Adipose tissue (tissue), 3 donors: Measurements from ENCODE around the gene U2AF2. TPM values are rescaled to one million over a fixed set of nuclear protein-coding genes. Genes with fewer than 3 reads are reported as not detected.

Experiments used
- H3K27ac ChIP-seq: one replicate; pipeline ENCODE4 v1.5.1; 2013; ENCODE audit warnings: low read depth, low read length
- WGBS, 3 donors: extraction: QIAGEN DNeasy Blood & Tissue Kit; methylation state at CpG; one replicate each; pipeline ENCODE4 v1.1.7; 2013; 5-methylcytosine and 5-hydroxymethylcytosine counted together
- polyA plus RNA-seq, 3 donors: library from polyadenylated mRNA; stranded (reverse); fragments of 200-250 nt; gene quantifications; one replicate each; pipeline ENCODE4 v1.2.3, GENCODE V29; 2013
- donor health status: healthy with polysubstance abuse.
- donor health status: Bipolar disorder and iron deficiency.
- donor health status: healthy.

U2AF2 gene
- polyA plus RNA-seq, 3 donors, result 54.3 to 122 (median 95.0) TPM

DNA sequence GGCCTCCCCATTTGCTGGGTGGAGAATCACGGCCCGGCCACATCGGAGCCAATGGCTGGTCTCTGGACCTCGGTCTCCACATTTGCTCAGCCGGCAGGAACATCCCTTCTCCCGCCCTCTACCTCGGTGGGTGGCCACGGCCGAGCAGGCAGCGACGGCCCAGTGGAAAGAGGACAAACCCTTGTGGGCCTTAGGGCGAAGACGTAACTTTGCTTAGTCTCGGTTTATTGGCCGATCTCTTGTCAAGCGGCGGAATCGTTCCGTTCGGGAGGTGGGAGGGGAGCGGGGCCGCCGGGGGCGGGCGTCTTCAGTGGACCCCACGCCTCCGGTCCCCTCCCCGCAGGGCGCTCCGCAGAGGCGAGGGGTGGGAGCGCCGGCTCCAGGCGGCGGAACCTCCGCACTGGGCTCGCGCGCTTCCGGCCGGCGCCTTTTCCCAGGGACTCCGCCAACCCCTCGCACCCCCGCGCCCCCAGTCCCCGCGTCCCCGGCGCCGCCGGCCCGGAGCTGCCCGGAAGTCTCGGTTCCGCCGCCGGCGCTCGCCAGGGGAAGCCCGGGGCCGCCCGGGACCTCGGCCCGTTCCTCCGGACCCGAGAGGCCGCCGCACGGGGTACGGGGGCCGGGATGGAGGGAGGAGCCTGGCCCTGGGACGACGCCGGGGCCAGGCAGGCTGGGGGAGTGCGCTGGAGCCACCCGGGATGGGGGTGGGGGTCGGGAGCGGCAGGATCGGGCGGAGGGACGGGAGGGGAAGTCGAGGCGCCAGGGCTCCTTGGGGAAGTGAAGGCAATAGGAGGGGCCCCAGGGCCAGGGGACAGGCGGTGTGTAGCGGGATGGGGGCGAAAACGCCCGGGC lies 14.0 kb upstream of the U2AF2 start, which contains the start of gene ZNF580:
Gene ZNF580 (plus strand): TSS at position 426 of the 849 bp plus-strand sequence. CDS start 1,507 bp downstream, outside the sequence.
- WGBS, 3 donors, result 1 to 2% (median 1%) methylated on average over 75 to 89 of the region's 89 CpGs
- H3K27ac ChIP-seq, result peak within 1 kb of the TSS; percentile 81

DNA sequence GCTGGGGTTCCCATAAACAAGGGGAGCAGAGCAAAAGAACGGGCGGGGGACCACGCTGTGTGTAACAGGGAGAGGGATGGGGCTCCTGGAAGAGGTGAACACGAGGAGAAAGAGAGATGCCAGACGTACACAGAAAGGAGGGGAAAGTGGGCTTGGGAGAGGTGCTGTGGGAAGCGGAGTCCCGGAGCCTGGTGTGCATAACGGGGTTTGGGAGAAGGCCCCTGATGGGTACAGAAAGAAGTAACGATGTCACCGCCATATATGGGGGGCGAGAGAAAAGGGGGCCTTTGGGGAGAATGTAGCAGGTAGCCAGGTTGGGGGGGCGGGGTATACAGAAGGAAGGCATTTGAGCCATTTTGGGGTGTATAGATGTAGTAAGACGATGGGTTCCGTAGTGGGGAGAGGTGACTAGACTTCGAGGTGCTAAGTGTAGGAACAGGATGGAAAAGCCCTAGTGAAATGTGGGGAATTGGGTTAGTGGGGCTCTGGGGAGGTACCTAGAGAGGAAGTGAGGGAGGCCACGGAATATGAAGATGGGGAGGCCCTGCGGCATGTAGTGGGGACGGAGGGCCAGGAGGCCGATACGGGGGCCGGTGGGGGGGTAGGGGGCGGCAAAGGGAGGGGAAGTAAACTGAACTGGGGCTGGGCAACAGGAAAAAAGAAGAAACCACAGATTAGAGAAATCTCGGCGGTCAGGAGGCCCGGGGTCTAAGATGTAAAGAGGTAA lies 13.2 kb upstream of the U2AF2 start:
- 1 to 2% (median 1%) methylated on average over 25 of the region's 25 CpGs for WGBS, 3 donors
- H3K27ac ChIP-seq, result no peak overlapping the region

DNA sequence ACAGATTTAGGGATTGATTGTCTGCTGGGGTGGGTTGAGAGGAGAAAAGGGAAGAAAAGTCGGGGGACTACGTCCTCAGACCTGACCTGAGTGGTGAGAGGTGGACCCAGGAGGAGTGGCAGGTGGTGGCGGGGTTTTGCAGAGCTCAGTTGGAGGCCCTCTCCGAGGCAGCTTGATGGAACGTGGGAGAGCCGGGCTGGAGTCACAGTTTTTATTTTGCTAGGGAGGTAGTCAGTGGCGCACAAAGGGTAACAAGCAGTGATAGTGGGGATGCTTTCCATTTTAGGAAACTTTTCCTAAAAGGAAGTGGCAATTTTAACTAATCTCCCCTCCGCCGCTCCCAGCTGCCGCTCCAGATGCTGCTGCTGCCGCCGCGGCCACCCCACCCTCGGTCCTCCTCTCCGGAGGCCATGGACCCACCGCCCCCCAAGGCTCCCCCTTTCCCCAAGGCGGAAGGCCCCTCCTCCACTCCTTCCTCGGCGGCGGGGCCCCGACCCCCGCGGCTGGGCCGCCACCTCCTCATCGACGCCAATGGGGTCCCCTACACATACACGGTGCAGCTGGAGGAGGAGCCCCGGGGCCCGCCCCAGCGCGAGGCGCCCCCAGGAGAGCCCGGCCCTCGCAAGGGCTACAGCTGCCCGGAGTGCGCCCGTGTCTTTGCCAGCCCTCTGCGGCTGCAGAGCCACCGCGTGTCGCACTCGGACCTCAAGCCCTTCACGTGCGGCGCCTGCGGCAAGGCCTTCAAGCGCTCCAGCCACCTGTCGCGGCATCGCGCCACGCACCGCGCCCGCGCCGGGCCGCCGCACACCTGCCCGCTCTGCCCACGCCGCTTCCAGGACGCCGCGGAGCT lies 12.5 kb upstream of the U2AF2 start:
- WGBS, 3 donors, result 1 to 3% (median 3%) methylated on average over 59 to 65 of the region's 65 CpGs
- H3K27ac ChIP-seq, result no peak overlapping the region

DNA sequence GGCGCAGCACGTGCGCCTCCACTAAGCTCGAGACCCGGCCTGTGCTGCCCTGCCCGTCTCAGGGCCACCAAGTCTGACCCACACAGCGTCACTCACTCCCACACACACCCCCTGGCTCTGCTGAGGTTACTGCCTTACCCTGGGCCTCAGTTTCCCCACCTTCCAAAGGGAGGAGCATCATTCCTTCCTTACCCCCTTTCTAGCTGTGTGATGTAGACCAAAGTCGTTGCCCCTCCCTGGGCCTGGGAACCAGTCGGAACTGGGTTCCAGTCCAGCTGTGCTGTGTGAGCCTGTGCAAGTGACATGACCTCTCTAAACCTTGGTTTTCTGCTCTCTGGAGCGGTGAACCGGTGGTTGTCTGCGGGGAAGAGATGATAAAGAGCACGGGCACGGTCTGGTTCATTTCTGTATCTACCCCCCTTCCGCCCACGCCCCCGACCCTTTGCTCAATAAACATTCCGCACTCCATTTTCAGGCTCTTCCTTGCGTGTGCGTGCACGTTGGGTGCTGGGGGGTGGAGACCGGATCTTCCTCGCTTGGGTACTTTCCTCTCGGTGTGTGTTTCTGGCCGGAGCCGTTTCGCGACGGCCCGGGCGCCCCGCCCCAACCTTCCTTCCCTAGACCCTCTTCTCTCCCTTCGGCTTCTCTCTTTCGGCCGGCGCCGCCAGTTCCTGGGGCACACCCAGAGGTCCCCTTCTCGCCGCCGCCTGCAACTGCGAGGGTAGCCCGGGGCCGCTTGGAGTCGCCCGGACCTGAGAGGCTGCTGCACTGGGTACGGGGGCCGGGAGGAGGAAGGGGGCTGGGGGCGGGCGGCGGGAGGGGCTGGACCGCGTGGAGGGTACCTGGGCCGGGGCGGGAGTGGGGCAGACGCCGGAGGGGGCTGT lies 11.6 kb upstream of the U2AF2 start, which contains the start of gene ZNF581:
Gene ZNF581 (plus strand): TSS at position 647 of the 884 bp plus-strand sequence. CDS start 923 bp downstream, outside the sequence.
- WGBS, 3 donors, result 1 to 2% (median 2%) methylated on average over 54 to 56 of the region's 56 CpGs

DNA sequence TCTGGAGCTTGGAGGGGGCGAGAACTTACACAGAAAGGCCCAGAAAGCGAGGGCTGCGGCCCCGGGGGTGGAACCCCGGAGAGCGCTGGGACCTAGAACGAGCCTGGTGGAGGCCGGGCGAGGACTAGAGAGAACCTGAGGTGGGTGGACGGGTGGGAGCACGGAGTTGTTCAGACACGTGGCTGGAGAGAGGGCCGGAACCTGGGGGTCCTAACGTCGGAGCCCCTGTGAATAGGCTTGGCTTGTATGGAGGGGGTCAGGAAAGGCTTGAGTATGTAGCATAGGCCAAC lies 11.0 kb upstream of the U2AF2 start:
- H3K27ac ChIP-seq, result no peak overlapping the region
- 0 to 2% (median 1%) methylated on average over 15 of the region's 15 CpGs for WGBS, 3 donors

More for the DNA sequence above, 11.6 kb upstream of the U2AF2 start, which contains the start of gene ZNF581:
- H3K27ac ChIP-seq, result no peak within 1 kb of the TSS

DNA sequence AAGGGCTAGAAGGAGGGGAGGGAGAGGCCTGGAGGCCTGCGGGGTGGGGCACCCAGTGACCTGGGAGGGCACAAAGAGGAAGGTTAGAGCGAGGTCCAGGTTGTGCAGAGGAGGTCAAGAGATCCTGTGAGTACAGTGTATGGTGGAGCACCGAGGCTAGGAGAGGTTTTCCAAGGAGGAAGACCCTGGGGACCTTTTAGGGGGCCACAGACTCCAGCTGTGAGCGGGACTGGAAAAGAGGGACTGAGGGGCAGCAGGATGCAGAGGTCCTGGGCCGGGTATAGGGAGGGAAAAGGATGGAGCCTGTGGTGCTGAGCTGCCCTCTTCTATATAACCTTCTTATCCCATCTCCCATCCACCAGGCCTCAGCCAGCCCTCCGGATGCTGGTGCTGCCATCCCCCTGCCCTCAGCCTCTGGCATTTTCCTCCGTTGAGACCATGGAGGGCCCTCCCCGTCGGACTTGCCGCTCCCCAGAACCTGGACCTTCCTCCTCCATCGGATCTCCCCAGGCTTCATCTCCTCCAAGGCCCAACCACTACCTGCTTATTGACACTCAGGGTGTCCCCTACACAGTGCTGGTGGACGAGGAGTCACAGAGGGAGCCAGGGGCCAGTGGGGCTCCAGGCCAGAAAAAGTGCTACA lies 10.5 kb upstream of the U2AF2 start:
- 43 to 51% (median 51%) methylated on average over 11 to 12 of the region's 12 CpGs for WGBS, 3 donors
- H3K27ac ChIP-seq, result no peak overlapping the region

DNA sequence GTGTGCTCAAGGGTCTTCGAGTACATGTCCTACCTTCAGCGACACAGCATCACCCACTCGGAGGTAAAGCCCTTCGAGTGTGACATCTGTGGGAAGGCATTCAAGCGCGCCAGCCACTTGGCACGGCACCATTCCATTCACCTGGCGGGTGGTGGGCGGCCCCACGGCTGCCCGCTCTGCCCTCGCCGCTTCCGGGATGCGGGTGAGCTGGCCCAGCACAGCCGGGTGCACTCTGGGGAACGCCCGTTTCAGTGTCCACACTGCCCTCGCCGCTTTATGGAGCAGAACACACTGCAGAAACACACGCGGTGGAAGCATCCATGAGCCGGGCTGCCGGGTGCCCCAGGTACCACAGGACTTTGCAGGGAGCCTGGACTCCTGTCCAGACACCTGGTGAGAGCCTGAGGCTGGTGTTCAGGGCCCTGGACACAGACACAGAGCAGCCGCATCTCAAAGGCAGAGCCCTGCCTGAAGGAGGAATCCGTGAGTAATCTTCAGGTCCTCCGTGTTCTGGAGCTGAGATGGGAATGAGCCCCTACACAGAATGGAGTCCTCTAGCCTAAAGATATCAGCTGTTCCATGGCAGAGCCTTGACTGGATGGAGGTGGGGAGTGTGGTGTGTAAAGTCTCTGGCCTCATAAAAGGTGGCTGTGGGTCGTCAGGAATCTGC lies 9.9 kb upstream of the U2AF2 start:
- no peak overlapping the region for H3K27ac ChIP-seq
- 89% methylated on average over 27 to 28 of the region's 28 CpGs for WGBS, 3 donors

DNA sequence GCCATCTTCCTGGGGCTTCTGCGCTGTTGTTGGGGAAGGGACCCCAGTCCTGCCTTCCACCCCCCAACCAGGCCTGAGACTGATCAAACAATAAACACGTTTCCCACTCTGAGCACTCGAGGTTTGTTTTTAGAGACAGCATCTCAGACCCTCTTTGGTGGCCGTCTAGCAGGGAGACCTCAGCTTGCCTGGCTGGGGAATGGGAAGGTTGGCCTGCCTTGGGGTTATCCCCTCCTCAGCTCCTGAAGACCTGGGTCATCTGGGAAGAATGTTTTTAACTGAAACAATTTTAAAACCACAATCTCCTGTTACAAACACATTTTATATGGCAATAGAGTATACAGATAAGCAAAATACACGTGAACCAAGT lies 9.3 kb upstream of the U2AF2 start:
- WGBS, 3 donors, result 66 to 75% (median 67%) methylated on average over 5 of the region's 5 CpGs
- H3K27ac ChIP-seq, result no peak overlapping the region

DNA sequence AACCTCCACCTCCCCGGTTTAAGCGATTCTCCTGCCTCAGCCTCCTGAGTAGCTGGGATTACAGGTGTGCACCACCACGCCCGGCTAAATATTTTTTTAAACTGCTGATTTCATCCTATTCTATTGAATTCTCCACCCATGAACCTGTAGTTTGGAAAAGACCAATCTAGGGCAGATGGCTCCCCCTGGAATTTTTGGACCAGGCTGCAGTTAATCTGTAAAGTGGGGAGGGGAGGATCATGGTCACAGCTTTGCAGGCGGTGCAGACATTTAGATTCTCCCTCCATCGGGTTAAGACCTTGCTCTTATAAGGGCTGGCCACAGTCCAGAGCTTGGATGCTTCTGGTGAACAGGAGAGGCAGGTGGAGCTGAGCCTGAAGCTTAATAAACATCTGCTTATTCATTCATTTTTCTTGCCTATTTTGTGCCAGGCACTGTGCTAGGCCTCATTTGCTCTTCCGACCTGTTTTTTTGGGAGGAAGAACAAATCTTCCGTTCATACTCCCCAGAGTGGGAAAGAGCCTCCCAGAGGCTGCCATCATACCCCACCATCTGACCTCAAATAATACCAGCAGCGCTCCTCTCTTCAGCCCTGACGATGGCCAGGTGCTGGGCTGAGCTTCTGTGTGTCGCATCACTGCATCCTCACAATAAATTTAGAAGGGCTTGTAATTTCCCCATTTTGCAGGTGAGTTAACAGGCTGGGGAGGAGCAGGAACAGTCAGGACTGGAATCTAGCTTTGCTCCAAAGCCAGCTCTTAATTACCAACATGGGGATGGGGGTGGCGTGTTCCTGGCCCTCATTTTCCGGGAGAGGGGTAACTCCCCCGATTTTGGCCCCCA lies 7.7 kb upstream of the U2AF2 start:
- H3K27ac ChIP-seq, result no peak overlapping the region
- 34 to 46% (median 45%) methylated on average over 14 of the region's 14 CpGs for WGBS, 3 donors

DNA sequence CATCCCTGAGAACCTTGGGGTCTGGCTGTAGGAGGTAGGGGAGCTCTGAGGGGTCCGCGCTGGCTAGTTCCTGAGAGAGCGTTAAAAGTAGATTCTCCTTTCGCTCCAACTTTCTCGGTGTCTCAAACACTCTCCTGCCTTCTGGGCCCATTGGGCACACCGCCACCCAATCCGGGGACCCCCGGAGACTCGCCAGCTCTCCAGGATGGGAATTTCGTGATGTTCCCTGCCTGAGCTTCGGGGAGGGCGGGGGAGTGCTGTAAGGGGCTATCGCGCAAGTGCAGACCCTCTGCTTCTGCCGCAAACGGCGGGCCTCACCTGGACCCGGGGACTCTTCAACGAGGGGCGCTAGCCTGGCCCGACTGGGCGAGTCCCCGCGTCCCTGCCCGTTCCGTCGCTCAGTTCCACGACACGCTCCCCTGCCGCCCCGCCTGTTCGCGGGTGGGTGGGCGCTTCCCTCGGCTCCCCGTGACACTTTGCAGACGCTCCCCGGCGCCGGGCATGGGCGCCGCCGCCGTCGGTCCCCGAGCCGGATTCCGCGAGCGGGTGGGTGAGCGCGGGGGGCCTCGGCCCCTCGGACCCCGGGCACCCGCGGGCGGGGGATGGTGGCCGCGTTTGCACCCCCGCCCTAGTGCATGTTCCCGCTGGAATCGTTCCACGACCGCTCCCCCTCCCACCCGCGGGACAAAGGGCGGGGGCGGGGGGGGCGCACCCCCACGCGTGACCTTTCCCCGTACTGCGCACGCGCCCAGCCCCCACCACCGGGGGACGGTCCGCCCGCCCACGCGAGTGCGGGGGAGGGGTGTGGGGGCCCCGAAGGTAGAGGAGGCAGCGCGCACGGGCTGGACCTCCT lies 6.9 kb upstream of the U2AF2 start, which contains the start of gene CCDC106:
Gene CCDC106 (plus strand): TSS at position 481 of the 853 bp plus-strand sequence. CDS start 835 bp downstream, outside the sequence.
- WGBS, 3 donors, result 1 to 2% (median 1%) methylated on average over 78 to 87 of the region's 87 CpGs
- no peak within 1 kb of the TSS for H3K27ac ChIP-seq

DNA sequence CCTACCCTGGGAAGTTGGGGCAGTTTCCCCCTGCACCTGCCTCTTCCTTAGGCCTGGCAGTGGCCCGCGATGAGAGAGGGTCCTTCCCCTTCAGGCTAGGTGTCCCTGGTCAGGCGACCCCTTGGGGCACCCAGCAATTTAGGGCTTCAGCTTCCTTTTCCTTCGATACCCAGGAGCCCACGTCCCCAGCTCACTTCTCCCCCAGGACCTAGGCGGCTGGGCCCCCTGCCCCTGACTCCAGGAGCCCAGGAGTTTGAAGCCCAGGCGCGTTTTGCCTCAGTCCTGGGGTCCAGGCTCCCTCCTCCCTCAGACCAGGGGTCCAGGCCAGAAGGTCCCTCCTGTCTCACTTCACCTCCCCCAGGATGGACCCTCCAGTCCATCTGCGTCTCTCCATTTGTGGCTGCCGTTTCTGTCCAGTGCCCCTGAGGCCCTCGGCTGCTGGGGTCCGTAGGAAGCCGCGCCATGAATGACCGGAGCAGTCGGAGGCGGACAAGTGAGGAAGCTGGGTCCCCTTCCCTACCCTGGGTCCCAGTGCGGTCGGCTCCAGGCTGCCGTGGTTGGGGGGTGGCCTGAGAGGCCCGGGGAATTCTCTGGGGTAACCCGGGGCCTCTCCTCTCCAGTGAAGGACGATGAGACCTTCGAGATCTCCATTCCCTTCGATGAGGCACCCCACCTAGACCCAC lies 6.1 kb upstream of the U2AF2 start:
- 19 to 35% (median 19%) methylated on average over 25 of the region's 25 CpGs for WGBS, 3 donors
- no peak overlapping the region for H3K27ac ChIP-seq

DNA sequence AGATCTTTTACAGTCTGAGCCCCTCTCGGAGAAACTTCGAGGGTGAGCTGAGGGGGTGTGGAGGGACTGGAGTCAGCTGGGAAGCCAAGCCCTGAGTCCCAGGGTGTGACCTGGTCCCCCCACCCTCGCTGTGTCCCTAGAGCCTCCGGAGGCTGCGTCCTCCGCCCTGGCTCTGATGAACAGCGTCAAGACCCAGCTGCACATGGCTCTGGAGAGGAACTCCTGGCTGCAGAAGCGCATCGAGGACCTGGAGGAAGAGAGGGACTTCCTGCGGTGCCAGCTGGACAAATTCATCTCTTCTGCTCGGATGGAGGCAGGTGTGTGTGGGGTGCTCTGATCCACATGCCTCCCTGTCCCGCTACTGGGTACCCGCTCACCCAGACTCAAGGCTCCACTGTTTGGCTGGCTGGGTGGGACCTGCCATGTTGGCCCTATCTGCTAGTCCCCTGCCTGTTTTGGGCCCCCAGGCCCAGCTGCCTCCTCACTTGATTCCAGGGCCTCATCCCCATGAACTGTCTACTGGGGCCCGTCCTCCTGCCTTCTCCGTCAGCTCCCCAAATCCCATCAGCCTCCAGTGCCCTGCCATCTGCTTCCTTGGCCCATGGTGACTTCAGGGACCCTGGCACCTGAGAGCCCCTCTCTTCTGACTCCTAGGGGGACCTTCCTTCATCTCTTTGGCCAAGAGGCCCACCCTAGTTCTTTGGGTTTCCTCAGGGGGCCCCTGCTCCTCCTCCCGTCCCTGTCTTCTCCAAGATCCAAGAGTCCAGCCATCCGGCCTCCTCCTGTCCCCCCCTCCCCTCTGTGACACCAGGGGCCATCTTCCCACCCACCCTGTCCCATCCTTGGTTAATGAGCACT lies 5.3 kb upstream of the U2AF2 start:
- 68 to 84% (median 74%) methylated on average over 17 of the region's 17 CpGs for WGBS, 3 donors
- no peak overlapping the region for H3K27ac ChIP-seq

DNA sequence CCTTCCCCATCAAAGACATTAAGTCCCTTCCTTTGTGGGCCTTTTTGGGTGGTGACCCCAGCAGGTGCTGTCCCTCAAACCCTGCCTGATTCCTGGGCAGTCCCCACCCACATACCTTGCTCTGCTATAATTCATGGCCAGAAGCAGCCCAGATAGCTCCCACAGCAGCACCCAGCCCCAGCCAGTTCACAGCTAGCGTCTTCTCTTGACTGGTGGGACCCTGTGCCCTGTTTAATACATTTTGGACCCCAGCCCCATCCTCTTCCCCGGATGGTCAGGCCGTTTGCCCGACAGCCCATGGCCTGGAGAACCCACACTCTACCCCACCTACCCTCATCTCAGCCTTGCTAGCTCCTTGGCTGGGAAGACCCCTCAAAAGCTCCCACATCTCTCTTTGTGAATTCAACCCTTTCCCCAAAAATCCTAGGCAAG lies 4.7 kb upstream of the U2AF2 start:
- no peak overlapping the region for H3K27ac ChIP-seq
- WGBS, 3 donors, result 89 to 94% (median 93%) methylated on average over 4 of the region's 4 CpGs
